ENCODE results near the gene RAI1. TPM values are rescaled to one million over a fixed set of nuclear protein-coding genes. Genes with fewer than 3 reads are reported as not detected.

The RAI1 gene
- total RNA-seq, 4 donors from 2014 or later = 17.0 to 36.3 (median 22.3) TPM

GRCh38 chr17:17732892-17733670, 51.8 kb downstream of the RAI1 start:
- intact Hi-C loops (cut with DNase I) = no loop called here

GRCh38 chr17:17736205-17737183, 55.2 kb downstream of the RAI1 start:
- DNase-seq = no peak
- WGBS, 2 donors = 60 to 64% methylated on average over 3 to 4 of the region's 5 CpGs

More at GRCh38 chr17:17732892-17733670, 51.8 kb downstream of the RAI1 start:
- H3K27me3 ChIP-seq = no peaks in the 10 kb centered on the region
- no peaks in the 10 kb centered on the region for H3K36me3 ChIP-seq
- H3K4me1 ChIP-seq = peaks cover 50 to 78% (median 57%) of the 10 kb centered on the region in 3 donors
- TF ChIP-seq CTCF (IDR thresholded peaks at IDR 0.05) = no peak
- TF ChIP-seq POLR2A (IDR thresholded peaks at IDR 0.05) = no peak
- H3K4me3 ChIP-seq = no peak overlapping the region
- 57 to 68% methylated on average over 9 of the region's 9 CpGs for WGBS, 2 donors
- H3K27ac ChIP-seq = peak overlapping the region; percentile 11 to 84 (median 78)
- H3K9me3 ChIP-seq = no peaks in the 10 kb centered on the region
- no peak for DNase-seq

GRCh38 chr17:17737961-17738894, 57.0 kb downstream of the RAI1 start:
- peaks cover 50 to 74% (median 56%) of the 10 kb centered on the region in 3 donors for H3K4me1 ChIP-seq
- peak overlapping the region; percentile 85 to 92 (median 88) for H3K27ac ChIP-seq
- peak overlapping the region in 1 of 4 donors; percentile 27 for H3K4me3 ChIP-seq
- DNase-seq = no peak
- TF ChIP-seq CTCF (IDR thresholded peaks at IDR 0.05) (no peak), POLR2A (IDR thresholded peaks at IDR 0.05) (no peak)
- no peaks in the 10 kb centered on the region for H3K36me3 ChIP-seq
- no peaks in the 10 kb centered on the region for H3K9me3 ChIP-seq
- H3K27me3 ChIP-seq = no peaks in the 10 kb centered on the region
- intact Hi-C loops (cut with DNase I) = no loop called here
- 30 to 46% methylated on average over 2 to 4 of the region's 16 CpGs for WGBS, 2 donors

More at GRCh38 chr17:17736205-17737183, 55.2 kb downstream of the RAI1 start:
- Histone ChIP-seq H3K27ac (peak overlapping the region; percentile 85 to 92 (median 88)), H3K4me1 (peaks cover 54 to 78% (median 64%) of the 10 kb centered on the region in 3 donors), H3K36me3 (no peaks in the 10 kb centered on the region), H3K9me3 (no peaks in the 10 kb centered on the region), H3K4me3 (no peak overlapping the region), H3K27me3 (no peaks in the 10 kb centered on the region)
- no peak for TF ChIP-seq POLR2A (IDR thresholded peaks at IDR 0.05)
- TF ChIP-seq CTCF (IDR thresholded peaks at IDR 0.05) = no peak
- intact Hi-C loops (cut with DNase I) = no loop called here

- H3K36me3 ChIP-seq = no peaks in the 10 kb centered on the region
- TF ChIP-seq POLR2A (IDR thresholded peaks at IDR 0.05) = peak in 1 of 4 donors; percentile 13
- TF ChIP-seq CTCF (IDR thresholded peaks at IDR 0.05) = no peak
- no peaks in the 10 kb centered on the region for H3K9me3 ChIP-seq
- no peak for DNase-seq
- peak overlapping the region; percentile 85 to 92 (median 88) for H3K27ac ChIP-seq
- peak overlapping the region in 1 of 4 donors; percentile 27 for H3K4me3 ChIP-seq
- H3K4me1 ChIP-seq = peaks cover 50 to 71% (median 53%) of the 10 kb centered on the region in 3 donors
- WGBS, 2 donors = 17 to 21% methylated on average over 1 to 5 of the region's 8 CpGs
- no peaks in the 10 kb centered on the region for H3K27me3 ChIP-seq
- intact Hi-C loops (cut with DNase I) = no loop called here
These were observed 57.6 kb downstream of the RAI1 start for GRCh38 chr17:17738901-17739300.

Data from esophagus squamous epithelium (tissue), 5 donors.